Brain microvascular endothelial cell (primary cell): Measurements from ENCODE around the gene CFAP410.

Experiments
- DNase-seq: peaks from one replicate; pipeline ENCODE4 v3.0.0-alpha.2; 2020
- H3K27ac ChIP-seq: fragments of 250-450 bp; sonication (Bioruptor Pico); 2 replicates; pipeline ENCODE4 v1.5.1; 2020; ENCODE audit warnings: mild to moderate bottlenecking, moderate library complexity
- H3K27me3 ChIP-seq: fragments of 250-450 bp; sonication (Bioruptor Pico); replicated peaks from 2 replicates; pipeline ENCODE4 v1.5.1; 2020; ENCODE audit warnings: mild to moderate bottlenecking
- H3K36me3 ChIP-seq: fragments of 250-450 bp; sonication (Bioruptor Pico); replicated peaks from 2 replicates; pipeline ENCODE4 v1.5.1; 2020; ENCODE audit warnings: mild to moderate bottlenecking
- H3K4me3 ChIP-seq: 2 replicates; pipeline ENCODE4 v1.5.1; 2011; ENCODE audit warnings: low read depth, mild to moderate bottlenecking, control low read depth, low read length, moderate library complexity
- CTCF ChIP-seq: IDR thresholded peaks from 2 replicates; pipeline ENCODE4 v1.5.1; 2011; ENCODE audit warnings: low read depth, mild to moderate bottlenecking, moderate library complexity, low read length, control low read depth, inconsistent platforms; ENCODE audit errors: missing control alignments
- in situ Hi-C: cut with HindIII; loops from 2 replicates; pipeline ENCODE4 v1.10.0; 2017; ENCODE audit warnings: low sequenced_read_pairs, low pct_ligation_motif_present

Gene CFAP410

GRCh38 chr21:44376606-44377005, 37.4 kb upstream of the CFAP410 start:
- no peak for TF ChIP-seq CTCF
- Histone ChIP-seq H3K27me3 (peaks cover 1% of the 10 kb centered on the region), H3K27ac (no peak overlapping the region), H3K4me3 (no peak overlapping the region), H3K36me3 (no peaks in the 10 kb centered on the region)
- in situ Hi-C loops = no loop called here
- DNase-seq = no peak

GRCh38 chr21:44375761-44376241, 36.6 kb upstream of the CFAP410 start:
- TF ChIP-seq CTCF = no peak
- H3K4me3 ChIP-seq = no peak overlapping the region
- H3K36me3 ChIP-seq = no peaks in the 10 kb centered on the region
- no peak overlapping the region for H3K27ac ChIP-seq
- in situ Hi-C loops = no loop called here
- DNase-seq = no peak
- peaks cover 1% of the 10 kb centered on the region for H3K27me3 ChIP-seq

GRCh38 chr21:44375281-44375651, 36.1 kb upstream of the CFAP410 start:
- no peak for DNase-seq
- Histone ChIP-seq H3K36me3 (no peaks in the 10 kb centered on the region), H3K27ac (no peak overlapping the region), H3K27me3 (peaks cover under 1% of the 10 kb centered on the region), H3K4me3 (no peak overlapping the region)
- in situ Hi-C loops = no loop called here
- no peak for TF ChIP-seq CTCF

GRCh38 chr21:44374601-44375280, 35.6 kb upstream of the CFAP410 start:
- in situ Hi-C loops = no loop called here
- no peaks in the 10 kb centered on the region for H3K36me3 ChIP-seq
- H3K4me3 ChIP-seq = no peak overlapping the region
- H3K27ac ChIP-seq = no peak overlapping the region
- no peaks in the 10 kb centered on the region for H3K27me3 ChIP-seq
- no peak for DNase-seq
- TF ChIP-seq CTCF = no peak

GRCh38 chr21:44372616-44373015, 33.4 kb upstream of the CFAP410 start:
- DNase-seq = no peak
- Histone ChIP-seq H3K36me3 (no peaks in the 10 kb centered on the region), H3K27ac (no peak overlapping the region), H3K4me3 (no peak overlapping the region), H3K27me3 (no peaks in the 10 kb centered on the region)
- in situ Hi-C loops = no loop called here
- no peak for TF ChIP-seq CTCF

- DNase-seq = no peak
- Histone ChIP-seq H3K27ac (no peak overlapping the region), H3K27me3 (no peaks in the 10 kb centered on the region), H3K36me3 (no peaks in the 10 kb centered on the region), H3K4me3 (no peak overlapping the region)
- TF ChIP-seq CTCF = no peak
- in situ Hi-C loops = no loop called here
These were observed 32.4 kb upstream of the CFAP410 start for GRCh38 chr21:44371596-44371995.
